MM.1S (cell line): ENCODE data around the gene CALML3.

ENCODE experiments used
- EZH2 ChIP-seq: fragments of 300-600 bp; sonication (generic); optimal IDR thresholded peaks from 2 replicates; pipeline ENCODE3; 2017; ENCODE audit warnings: low read depth, mild to moderate bottlenecking, antibody characterized with exemption, low read length, mixed read lengths
- EZH2phosphoT487 ChIP-seq: fragments of 300-600 bp; sonication (generic); IDR thresholded peaks from 2 replicates; pipeline ENCODE4 v1.6.1; 2018; ENCODE audit warnings: antibody characterized with exemption, low read length
- TF ChIP-seq, protein P1 (sequence below): fragments of 300-600 bp; sonication (generic); IDR thresholded peaks from 2 replicates; pipeline ENCODE4 v1.5.1; 2016; ENCODE audit warnings: antibody characterized with exemption, low read length, mixed read lengths

- TF ChIP-seq, protein P1, sequence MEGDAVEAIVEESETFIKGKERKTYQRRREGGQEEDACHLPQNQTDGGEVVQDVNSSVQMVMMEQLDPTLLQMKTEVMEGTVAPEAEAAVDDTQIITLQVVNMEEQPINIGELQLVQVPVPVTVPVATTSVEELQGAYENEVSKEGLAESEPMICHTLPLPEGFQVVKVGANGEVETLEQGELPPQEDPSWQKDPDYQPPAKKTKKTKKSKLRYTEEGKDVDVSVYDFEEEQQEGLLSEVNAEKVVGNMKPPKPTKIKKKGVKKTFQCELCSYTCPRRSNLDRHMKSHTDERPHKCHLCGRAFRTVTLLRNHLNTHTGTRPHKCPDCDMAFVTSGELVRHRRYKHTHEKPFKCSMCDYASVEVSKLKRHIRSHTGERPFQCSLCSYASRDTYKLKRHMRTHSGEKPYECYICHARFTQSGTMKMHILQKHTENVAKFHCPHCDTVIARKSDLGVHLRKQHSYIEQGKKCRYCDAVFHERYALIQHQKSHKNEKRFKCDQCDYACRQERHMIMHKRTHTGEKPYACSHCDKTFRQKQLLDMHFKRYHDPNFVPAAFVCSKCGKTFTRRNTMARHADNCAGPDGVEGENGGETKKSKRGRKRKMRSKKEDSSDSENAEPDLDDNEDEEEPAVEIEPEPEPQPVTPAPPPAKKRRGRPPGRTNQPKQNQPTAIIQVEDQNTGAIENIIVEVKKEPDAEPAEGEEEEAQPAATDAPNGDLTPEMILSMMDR, result no peak
- TF ChIP-seq EZH2, result no peak
- no peak for TF ChIP-seq EZH2phosphoT487
Measured at GRCh38 chr10:5565671-5566581, 41.2 kb downstream of the CALML3 start.
